Endothelial cell (in vitro differentiated cells): ENCODE measurements around the gene RPH3AL. TPM values are rescaled to one million over a fixed set of nuclear protein-coding genes. Genes with fewer than 3 reads are reported as not detected.
"Not testable (repeated sequence)": the region's sequence is repeated elsewhere in the genome, so short reads cannot be mapped to it uniquely, and the experiment has no call there.

ENCODE experiments used
- DNase-seq: peaks from one replicate; pipeline ENCODE4 v3.0.0; 2021; ENCODE audit warnings: low spot score
- H3K27ac Mint-ChIP-seq: one replicate; pipeline ENCODE4 v1.8.0; 2021; ENCODE audit warnings: mixed read lengths, inconsistent platforms; ENCODE audit not compliant: unreplicated experiment
- H3K27me3 Mint-ChIP-seq: one replicate; pipeline ENCODE4 v1.8.0; 2021; ENCODE audit warnings: mild to moderate bottlenecking, moderate library complexity, mixed read lengths, inconsistent platforms; ENCODE audit not compliant: unreplicated experiment
- H3K36me3 Mint-ChIP-seq: one replicate; pipeline ENCODE4 v1.8.0; 2021; ENCODE audit warnings: mild to moderate bottlenecking, low read depth, mixed read lengths, inconsistent platforms; ENCODE audit not compliant: unreplicated experiment
- H3K4me1 Mint-ChIP-seq: one replicate; pipeline ENCODE4 v1.8.0; 2021; ENCODE audit warnings: mild to moderate bottlenecking, mixed read lengths, inconsistent platforms; ENCODE audit not compliant: unreplicated experiment
- H3K4me3 Mint-ChIP-seq: one replicate; pipeline ENCODE4 v1.8.0; 2021; ENCODE audit warnings: mild to moderate bottlenecking, mixed read lengths, inconsistent platforms; ENCODE audit not compliant: unreplicated experiment
- H3K9me3 Mint-ChIP-seq: one replicate; pipeline ENCODE4 v1.8.0; 2021; ENCODE audit warnings: mixed read lengths, inconsistent platforms; ENCODE audit not compliant: unreplicated experiment
- CTCF ChIP-seq: fragments of 200-600 bp; sonication (generic); IDR thresholded peaks from one replicate; pipeline ENCODE4 v1.5.0; 2021; ENCODE audit warnings: antibody characterized with exemption; ENCODE audit not compliant: unreplicated experiment
- total RNA-seq: library from RNA; stranded (reverse); fragmentation: NEBNext Ultra II Directional; extraction: Animal tissue kit (Norgen Biotek cat#: 25700); gene quantifications from one replicate; pipeline ENCODE4 v1.2.1, GENCODE V29; 2021; ENCODE audit not compliant: unreplicated experiment

Gene RPH3AL
- total RNA-seq, 1 donor from 2014 or later = 3.4 TPM

DNA sequence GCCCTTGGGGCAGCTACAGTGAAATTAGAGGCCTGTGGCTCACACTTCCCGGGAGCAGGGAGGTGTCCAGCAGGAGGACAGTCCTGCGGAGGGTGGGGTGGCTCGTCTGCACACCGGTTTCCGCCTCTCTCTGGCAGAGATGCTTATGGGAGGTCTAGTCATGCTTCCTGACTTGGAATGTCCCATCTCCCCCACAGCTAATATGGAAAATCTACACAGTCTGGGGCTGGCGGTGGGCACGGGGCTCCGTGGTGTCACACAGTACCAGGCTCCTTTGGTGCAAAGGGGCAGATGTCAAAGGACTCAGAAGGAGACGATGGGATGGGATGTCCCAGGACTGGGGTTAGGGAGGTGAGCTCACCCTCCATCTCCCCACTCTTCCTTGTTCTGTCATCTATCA is 127.1 kb downstream of the RPH3AL start:
- TF ChIP-seq CTCF = no peak
- Mint-ChIP-seq H3K4me3 (no peak overlapping the region), H3K36me3 (peaks cover 3% of the 10 kb centered on the region), H3K9me3 (no peaks in the 10 kb centered on the region), H3K27me3 (peaks cover 3% of the 10 kb centered on the region), H3K4me1 (peaks cover 11% of the 10 kb centered on the region), H3K27ac (no peak overlapping the region)
- no peak for DNase-seq

DNA sequence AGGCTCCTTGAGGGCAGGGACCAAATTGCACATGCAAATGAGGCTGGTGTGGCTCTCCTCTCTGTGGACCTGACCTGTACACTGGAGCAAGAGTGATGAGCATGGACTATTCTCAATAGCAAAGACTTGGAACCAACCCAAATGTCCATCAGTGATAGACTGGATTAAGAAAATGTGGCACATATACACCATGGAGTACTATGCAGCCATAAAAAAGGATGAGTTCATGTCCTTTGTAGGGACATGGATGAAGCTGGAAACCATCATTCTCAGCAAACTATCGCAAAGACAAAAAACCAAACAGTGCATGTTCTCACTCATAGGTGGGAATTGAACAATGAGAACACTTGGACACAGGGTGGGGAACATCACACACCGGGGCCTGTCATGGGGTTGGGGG is 128.0 kb downstream of the RPH3AL start:
- DNase-seq, H3K9me3 Mint-ChIP-seq, H3K36me3 Mint-ChIP-seq, H3K4me1 Mint-ChIP-seq, H3K27me3 Mint-ChIP-seq, H3K27ac Mint-ChIP-seq: not testable (repeated sequence)
- H3K4me3 Mint-ChIP-seq = peak overlapping the region; percentile 5

GRCh38 chr17:223723-224471 is 128.7 kb downstream of the RPH3AL start:
- no peaks in the 10 kb centered on the region for H3K9me3 Mint-ChIP-seq
- no peak for DNase-seq
- H3K4me3 Mint-ChIP-seq = peak overlapping the region; percentile 51
- no peak for TF ChIP-seq CTCF
- no peak overlapping the region for H3K27ac Mint-ChIP-seq
- H3K27me3 Mint-ChIP-seq = peaks cover 3% of the 10 kb centered on the region
- no peaks in the 10 kb centered on the region for H3K36me3 Mint-ChIP-seq
- peaks cover 3% of the 10 kb centered on the region for H3K4me1 Mint-ChIP-seq

GRCh38 chr17:222172-222571 is 130.4 kb downstream of the RPH3AL start:
- no peaks in the 10 kb centered on the region for H3K36me3 Mint-ChIP-seq
- no peak overlapping the region for H3K4me3 Mint-ChIP-seq
- H3K4me1 Mint-ChIP-seq = peaks cover 3% of the 10 kb centered on the region
- no peaks in the 10 kb centered on the region for H3K9me3 Mint-ChIP-seq
- no peak overlapping the region for H3K27ac Mint-ChIP-seq
- TF ChIP-seq CTCF = no peak
- no peak for DNase-seq
- H3K27me3 Mint-ChIP-seq = peaks cover 3% of the 10 kb centered on the region

- no peak for DNase-seq
- H3K4me1 Mint-ChIP-seq = peaks cover 8% of the 10 kb centered on the region
- no peak for TF ChIP-seq CTCF
- no peaks in the 10 kb centered on the region for H3K36me3 Mint-ChIP-seq
- H3K27ac Mint-ChIP-seq = no peak overlapping the region
- no peak overlapping the region for H3K4me3 Mint-ChIP-seq
- peaks cover 2% of the 10 kb centered on the region for H3K27me3 Mint-ChIP-seq
- H3K9me3 Mint-ChIP-seq = no peaks in the 10 kb centered on the region
These were observed 132.9 kb downstream of the RPH3AL start for GRCh38 chr17:219696-220095.
